HCT116 (cell line): ENCODE results near the gene PDPK1. TPM values are rescaled to one million over a fixed set of nuclear protein-coding genes. Genes with fewer than 3 reads are reported as not detected.

Experiments used
- ATAC-seq: fragments of 200-7000 bp; cut with Tn5 transposase; 2 replicates; pipeline ENCODE4 v1.9.1; 2020; ENCODE audit warnings: mild to moderate bottlenecking, moderate library complexity
- BruUV-seq: library from RNA; stranded (reverse); fragments of 400-500 nt; replicated peaks from 2 replicates; lab custom pipeline; 2021; lab: Mats Ljungman, UMichigan
- CTCF ChIA-PET: fragments of 300-600 bp; sonication (Branson Sonifier 250); formaldehyde crosslinking; loops from one replicate; lab custom pipeline; 2021; ENCODE audit warnings: antibody characterized with exemption; lab: Charles Lee
- POLR2A ChIA-PET: fragments of 300-600, 350-600 bp; sonication (Branson Sonifier 250); formaldehyde crosslinking; loops from one replicate; lab custom pipeline; 2021; ENCODE audit warnings: antibody characterized with exemption; lab: Charles Lee
- RAD21 ChIA-PET, 2 experiments: fragments of 300-600 bp; sonication (Branson Sonifier 250); formaldehyde crosslinking; loops; one replicate each; lab custom pipeline; 2023; ENCODE audit warnings: low total read pairs in 2 of 2; ENCODE audit not compliant: uncharacterized antibody in 2 of 2, unreplicated experiment in 2 of 2, low non-redundant PET in 1 of 2; lab: Charles Lee
- DNase-seq: peaks from one replicate; pipeline ENCODE4 v3.0.0-alpha.2; 2010; ENCODE audit warnings: low read depth, low spot score
- H2AFZ ChIP-seq: fragments of 200-600 bp; shearing (Covaris generic), sonication (generic); 2 replicates; pipeline ENCODE4 v1.6.1; 2017; ENCODE audit warnings: low read depth, mixed run types, mixed read lengths, antibody characterized with exemption, low read length; ENCODE audit not compliant: poor library complexity, severe bottlenecking
- H3K27ac ChIP-seq: 2 replicates; pipeline ENCODE4 v1.5.1; 2012; ENCODE audit warnings: low read depth, low read length
- H3K27me3 ChIP-seq: fragments of 200-600 bp; sonication (generic); 2 replicates; pipeline ENCODE4 v1.6.1; 2016; ENCODE audit warnings: mixed run types, low read length, mixed read lengths; ENCODE audit not compliant: insufficient read depth
- H3K36me3 ChIP-seq, 2 experiments: fragments of 200-500 bp in 1 of 2; fragments of 200-600 bp in 1 of 2; sonication (Bioruptor generic) in 1 of 2; sonication (generic) in 1 of 2; 2 replicates each; pipeline versions ENCODE4 v1.5.1 to v1.6.1; 2014 to 2016; ENCODE audit warnings: low read length in 2 of 2, inconsistent platforms in 1 of 2, mixed read lengths in 1 of 2, mixed run types in 1 of 2; ENCODE audit not compliant: insufficient read depth in 2 of 2, control insufficient read depth in 1 of 2
- H3K4me1 ChIP-seq, 2 experiments: fragments of 200-600 bp in 1 of 2; sonication (generic) in 1 of 2; 2 replicates each; pipeline versions ENCODE4 v1.5.1 to v1.6.1; 2012 to 2017; ENCODE audit warnings: low read length in 2 of 2, inconsistent platforms in 1 of 2, mild to moderate bottlenecking in 1 of 2, mixed read lengths in 1 of 2, mixed run types in 1 of 2, moderate library complexity in 1 of 2; ENCODE audit not compliant: insufficient read depth in 2 of 2, control insufficient read depth in 1 of 2
- H3K4me2 ChIP-seq: fragments of 200-600 bp; sonication (generic); 2 replicates; pipeline ENCODE4 v1.6.1; 2017; ENCODE audit warnings: mixed run types, low read length, mixed read lengths
- H3K4me3 ChIP-seq, 2 experiments: fragments of 200-600 bp in 1 of 2; sonication (generic) in 1 of 2; replicated peaks in 1 of 2; 2 replicates each; pipeline ENCODE4 v1.5.1; 2011 to 2016; ENCODE audit warnings: low read length in 2 of 2, control low read depth in 1 of 2, low read depth in 1 of 2, mild to moderate bottlenecking in 1 of 2, mixed read lengths in 1 of 2, mixed run types in 1 of 2
- H3K79me2 ChIP-seq: fragments of 200-600 bp; sonication (generic); 2 replicates; pipeline ENCODE4 v1.6.1; 2017; ENCODE audit warnings: mild to moderate bottlenecking, mixed run types, low read length, moderate library complexity, mixed read lengths; ENCODE audit not compliant: insufficient read depth
- H3K9ac ChIP-seq: fragments of 200-600 bp; sonication (generic); 2 replicates; pipeline ENCODE4 v1.6.1; 2016; ENCODE audit warnings: low read length, mixed read lengths
- H3K9me2 ChIP-seq: fragments of 200-600 bp; sonication (generic), shearing (Covaris generic); 2 replicates; pipeline ENCODE4 v1.6.1; 2017; ENCODE audit warnings: mixed run types, mild to moderate bottlenecking, moderate library complexity; ENCODE audit not compliant: insufficient read depth
- H3K9me3 ChIP-seq, 2 experiments: fragments of 200-500 bp in 1 of 2; fragments of 200-600 bp in 1 of 2; sonication (Bioruptor generic) in 1 of 2; sonication (generic) in 1 of 2; 2 replicates each; pipeline ENCODE4 v1.6.1; 2014 to 2017; ENCODE audit warnings: low read length in 2 of 2, mixed read lengths in 2 of 2, inconsistent platforms in 1 of 2, low read depth in 1 of 2, mild to moderate bottlenecking in 1 of 2, mixed run types in 1 of 2, moderate library complexity in 1 of 2; ENCODE audit not compliant: control insufficient read depth in 1 of 2, insufficient read depth in 1 of 2
- H4K20me1 ChIP-seq: fragments of 200-600 bp; sonication (generic), shearing (Covaris generic); 2 replicates; pipeline ENCODE4 v1.6.1; 2017; ENCODE audit warnings: mixed run types, mild to moderate bottlenecking, moderate library complexity; ENCODE audit not compliant: insufficient read depth
- CBX3 ChIP-seq: IDR thresholded peaks from 2 replicates; pipeline ENCODE4 v1.6.1; 2012; ENCODE audit warnings: low read depth
- EGR1 ChIP-seq: IDR thresholded peaks from 2 replicates; pipeline ENCODE4 v1.6.1; 2012; ENCODE audit warnings: low read depth
- ELF1 ChIP-seq: IDR thresholded peaks from 2 replicates; pipeline ENCODE4 v1.6.1; 2012; ENCODE audit warnings: low read depth, borderline replicate concordance
- EZH2phosphoT487 ChIP-seq: fragments of 200-600 bp; IDR thresholded peaks from 2 replicates; pipeline ENCODE4 v1.6.1; 2018; ENCODE audit warnings: antibody characterized with exemption, borderline replicate concordance
- FOSL1 ChIP-seq: IDR thresholded peaks from 2 replicates; pipeline ENCODE4 v1.6.1; 2012; ENCODE audit warnings: low read depth
- JUND ChIP-seq: IDR thresholded peaks from 2 replicates; pipeline ENCODE4 v1.6.1; 2012
- MAX ChIP-seq: IDR thresholded peaks from 2 replicates; pipeline ENCODE4 v1.6.1; 2012
- POLR2A ChIP-seq: IDR thresholded peaks from 2 replicates; pipeline ENCODE4 v1.7.0; 2011; ENCODE audit warnings: borderline replicate concordance; ENCODE audit not compliant: insufficient read depth, insufficient read length; ENCODE audit errors: extremely low read depth
- SIN3A ChIP-seq: IDR thresholded peaks from 2 replicates; pipeline ENCODE4 v1.6.1; 2012; ENCODE audit warnings: low read depth
- SRF ChIP-seq: IDR thresholded peaks from 2 replicates; pipeline ENCODE4 v1.6.1; 2012; ENCODE audit warnings: low read depth
- TCF7L2 ChIP-seq: IDR thresholded peaks from 2 replicates; pipeline ENCODE4 v1.7.0; 2011; ENCODE audit warnings: borderline replicate concordance, inconsistent platforms; ENCODE audit not compliant: insufficient read depth, insufficient read length; ENCODE audit errors: extremely low read depth
- YY1 ChIP-seq: IDR thresholded peaks from 2 replicates; pipeline ENCODE4 v1.6.1; 2011; ENCODE audit warnings: low read length, low read depth, moderate library complexity, mild to moderate bottlenecking; ENCODE audit not compliant: insufficient replicate concordance; ENCODE audit errors: extremely low read depth
- ZFX ChIP-seq: fragments of 450-650 bp; IDR thresholded peaks from 2 replicates; pipeline ENCODE4 v1.6.1; 2017
- intact Hi-C: fragments of 100-400 bp; cut with micrococcal nuclease; formaldehyde crosslinking; loops from 2 replicates; pipeline ENCODE4 v1.10.0; 2022
- total RNA-seq: library from RNA; stranded (reverse); gene quantifications from one replicate; pipeline ENCODE4 v1.2.1, GENCODE V29; 2021; ENCODE audit not compliant: unreplicated experiment
- TF ChIP-seq, protein P1 (sequence below): IDR thresholded peaks from 2 replicates; pipeline ENCODE4 v1.6.1; 2011; ENCODE audit warnings: mild to moderate bottlenecking, low read length, moderate library complexity; ENCODE audit not compliant: insufficient replicate concordance; ENCODE audit errors: extremely low read depth

The PDPK1 gene
- total RNA-seq, 1 experiment from 2014 or later: 36.1 TPM

- TF ChIP-seq TCF7L2 (no peak), FOSL1 (no peak), POLR2A (no peak), YY1 (no peak), ZFX (no peak), ELF1 (no peak)
- TF ChIP-seq, protein P1, sequence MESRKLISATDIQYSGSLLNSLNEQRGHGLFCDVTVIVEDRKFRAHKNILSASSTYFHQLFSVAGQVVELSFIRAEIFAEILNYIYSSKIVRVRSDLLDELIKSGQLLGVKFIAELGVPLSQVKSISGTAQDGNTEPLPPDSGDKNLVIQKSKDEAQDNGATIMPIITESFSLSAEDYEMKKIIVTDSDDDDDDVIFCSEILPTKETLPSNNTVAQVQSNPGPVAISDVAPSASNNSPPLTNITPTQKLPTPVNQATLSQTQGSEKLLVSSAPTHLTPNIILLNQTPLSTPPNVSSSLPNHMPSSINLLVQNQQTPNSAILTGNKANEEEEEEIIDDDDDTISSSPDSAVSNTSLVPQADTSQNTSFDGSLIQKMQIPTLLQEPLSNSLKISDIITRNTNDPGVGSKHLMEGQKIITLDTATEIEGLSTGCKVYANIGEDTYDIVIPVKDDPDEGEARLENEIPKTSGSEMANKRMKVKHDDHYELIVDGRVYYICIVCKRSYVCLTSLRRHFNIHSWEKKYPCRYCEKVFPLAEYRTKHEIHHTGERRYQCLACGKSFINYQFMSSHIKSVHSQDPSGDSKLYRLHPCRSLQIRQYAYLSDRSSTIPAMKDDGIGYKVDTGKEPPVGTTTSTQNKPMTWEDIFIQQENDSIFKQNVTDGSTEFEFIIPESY: no peak
Measured at GRCh38 chr16:2492292-2492691, 45.5 kb upstream of the PDPK1 start (continued).

- CTCF ChIA-PET: no interaction called here
- Histone ChIP-seq H3K79me2 (peaks cover 17% of the 10 kb centered on the region; the same call in 1 of the 2 replicates), H3K9me3 (no peaks in the 10 kb centered on the region), H2AFZ (no peak overlapping the region), H3K36me3 (no peaks in the 10 kb centered on the region; a peak in 1 of 4 replicates), H3K27ac (no peak overlapping the region), H3K4me1 (no peaks in the 10 kb centered on the region)
- intact Hi-C loops: no loop called here
- no peak for TF ChIP-seq CBX3
- no peak for TF ChIP-seq SIN3A
- TF ChIP-seq ELF1: no peak
- no peak for TF ChIP-seq SRF
- no peak for TF ChIP-seq JUND
- no peak for TF ChIP-seq MAX
- no peak for TF ChIP-seq ZFX
- no peak for TF ChIP-seq EZH2phosphoT487
- no peak for TF ChIP-seq EGR1
- TF ChIP-seq, protein P1: no peak
- TF ChIP-seq, all 23 proteins: peak for 0
- no peak overlapping the region for H3K4me2 ChIP-seq
- ChIA-PET RAD21 (no interaction called here), POLR2A (no interaction called here)
- no peaks in the 10 kb centered on the region for H3K27me3 ChIP-seq
- DNase-seq (no peak), ATAC-seq (no peak)
- no peak overlapping the region for H3K9ac ChIP-seq
- no peaks in the 10 kb centered on the region for H4K20me1 ChIP-seq
- no peaks in the 10 kb centered on the region for H3K9me2 ChIP-seq
- no TSS peak for BruUV-seq
- H3K4me3 ChIP-seq: no peak overlapping the region
Measured at GRCh38 chr16:2493605-2494004, 44.2 kb upstream of the PDPK1 start.
